ENCODE data around the gene SH3D19. TPM values are rescaled to one million over a fixed set of nuclear protein-coding genes. Genes with fewer than 3 reads are reported as not detected.
"Not testable (repeated sequence)": the region's sequence is repeated elsewhere in the genome, so short reads cannot be mapped to it uniquely, and the experiment has no call there.

Gene SH3D19
- total RNA-seq, 1 experiment from 2014 or later = 29.7 TPM

- H3K4me3 Mint-ChIP-seq = no peak overlapping the region
- Histone ChIP-seq H2BK120ac (ENCODE audit: low read depth, low read length, poor library complexity, severe bottlenecking) (no peak overlapping the region), H3T11ph (ENCODE audit: low read length) (no peak overlapping the region), H3K56ac (ENCODE audit: insufficient read length, low read depth, low read length) (no peak overlapping the region), H3K18ac (ENCODE audit: insufficient read length, low read depth, low read length) (no peak overlapping the region), H3K23ac (ENCODE audit: insufficient read length, low read depth, low read length) (no peak overlapping the region), H3K4ac (ENCODE audit: low read depth, low read length) (no peak overlapping the region), H2BK5ac (ENCODE audit: insufficient read length, low read length) (no peak overlapping the region), H3K14ac (ENCODE audit: insufficient read depth, low read length) (no peak overlapping the region), H4K20me1 (ENCODE audit: control insufficient read depth, insufficient read depth, insufficient read length) (peaks cover 3% of the 10 kb centered on the region), H3K27ac (ENCODE audit: insufficient read length, low read depth, low read length) (no peak overlapping the region), H2BK12ac (ENCODE audit: insufficient read length, low read depth, low read length) (no peak overlapping the region), H3K9ac (ENCODE audit: extremely low read depth, insufficient read length, low read length) (no peak overlapping the region), H3K79me1 (ENCODE audit: insufficient read depth, low read depth, low read length, poor library complexity, severe bottlenecking) (peaks cover 3% of the 10 kb centered on the region), H4K91ac (ENCODE audit: insufficient read length, low read depth, low read length) (no peak overlapping the region), H3K23me2 (ENCODE audit: insufficient read length, low read depth, low read length, poor library complexity, severe bottlenecking) (no peaks in the 10 kb centered on the region), H3K4me1 (ENCODE audit: insufficient read depth, low read length) (0 out of 2 replicates have a peak, but pooled peaks cover 3% of the 10 kb centered on the region), H2AFZ (ENCODE audit: low read length) (no peak overlapping the region), H2BK20ac (ENCODE audit: low read depth, low read length, poor library complexity, severe bottlenecking) (no peak overlapping the region), H2BK15ac (ENCODE audit: low read depth, low read length) (no peak overlapping the region), H3K27me3 (ENCODE audit: insufficient read depth, low read length) (no peaks in the 10 kb centered on the region), H4K8ac (replicated peaks; ENCODE audit: insufficient read length, low read depth, low read length) (no peak overlapping the region), H3K4me2 (ENCODE audit: insufficient read depth, insufficient read length, low read length) (no peak overlapping the region), H2AK5ac (ENCODE audit: insufficient read length, low read length) (no peak overlapping the region), H3K79me2 (ENCODE audit: insufficient read depth, low read length) (no peaks in the 10 kb centered on the region; the same call in 1 of the 2 replicates), H4K5ac (ENCODE audit: insufficient read length, low read depth, low read length) (no peak overlapping the region), H3K9me3 (ENCODE audit: control insufficient read depth, low read depth, low read length) (no peaks in the 10 kb centered on the region)
- H3K27ac Mint-ChIP-seq = no peak overlapping the region
- H3K27me3 Mint-ChIP-seq (ENCODE audit: low read depth) = no peaks in the 10 kb centered on the region
- H3K9me3 Mint-ChIP-seq = peaks cover 6 to 9% of the 10 kb centered on the region in 2 experiments; a peak in 4 of 5 replicates
- no peak for DNase-seq
- WGBS (ENCODE audit: extremely low coverage, insufficient read length, low lambda C conversion rate) = no CpG with 5 or more reads among the region's 2 CpGs
- no peaks in the 10 kb centered on the region; a peak in 1 of 4 replicates for H3K4me1 Mint-ChIP-seq
- TF ChIP-seq, protein P1, sequence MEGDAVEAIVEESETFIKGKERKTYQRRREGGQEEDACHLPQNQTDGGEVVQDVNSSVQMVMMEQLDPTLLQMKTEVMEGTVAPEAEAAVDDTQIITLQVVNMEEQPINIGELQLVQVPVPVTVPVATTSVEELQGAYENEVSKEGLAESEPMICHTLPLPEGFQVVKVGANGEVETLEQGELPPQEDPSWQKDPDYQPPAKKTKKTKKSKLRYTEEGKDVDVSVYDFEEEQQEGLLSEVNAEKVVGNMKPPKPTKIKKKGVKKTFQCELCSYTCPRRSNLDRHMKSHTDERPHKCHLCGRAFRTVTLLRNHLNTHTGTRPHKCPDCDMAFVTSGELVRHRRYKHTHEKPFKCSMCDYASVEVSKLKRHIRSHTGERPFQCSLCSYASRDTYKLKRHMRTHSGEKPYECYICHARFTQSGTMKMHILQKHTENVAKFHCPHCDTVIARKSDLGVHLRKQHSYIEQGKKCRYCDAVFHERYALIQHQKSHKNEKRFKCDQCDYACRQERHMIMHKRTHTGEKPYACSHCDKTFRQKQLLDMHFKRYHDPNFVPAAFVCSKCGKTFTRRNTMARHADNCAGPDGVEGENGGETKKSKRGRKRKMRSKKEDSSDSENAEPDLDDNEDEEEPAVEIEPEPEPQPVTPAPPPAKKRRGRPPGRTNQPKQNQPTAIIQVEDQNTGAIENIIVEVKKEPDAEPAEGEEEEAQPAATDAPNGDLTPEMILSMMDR (conservative IDR thresholded peaks at IDR 0.05) = no peak
- peaks cover 11 to 16% (median 12%) of the 10 kb centered on the region in 3 experiments for H3K36me3 Mint-ChIP-seq (ENCODE audit: insufficient read depth in 1 of 3, low read depth in 3 of 3)
These were observed 69.3 kb downstream of the SH3D19 start for GRCh38 chr4:151256134-151256533.

DNA sequence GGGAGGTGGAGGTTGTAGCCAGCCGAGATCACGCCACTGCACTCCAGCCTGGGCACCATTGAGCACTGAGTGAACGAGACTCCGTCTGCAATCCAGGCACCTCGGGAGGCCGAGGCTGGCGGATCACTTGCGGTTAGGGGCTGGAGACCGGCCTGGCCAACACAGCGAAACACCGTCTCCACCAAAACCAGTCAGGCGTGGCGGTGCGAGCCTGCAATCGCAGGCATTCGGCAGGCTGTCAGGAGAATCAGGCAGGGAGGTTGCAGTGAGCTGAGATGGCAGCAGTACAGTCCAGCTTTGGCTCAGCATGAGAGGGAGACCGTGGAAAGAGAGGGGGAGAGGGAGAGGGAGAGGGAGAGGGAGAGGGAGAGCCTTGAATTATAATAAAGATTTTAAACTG lies 69.7 kb downstream of the SH3D19 start:
- H4K20me1 ChIP-seq (ENCODE audit: control insufficient read depth, insufficient read depth, insufficient read length); H3K9ac ChIP-seq (ENCODE audit: extremely low read depth, insufficient read length, low read length); H3K23ac ChIP-seq (ENCODE audit: insufficient read length, low read depth, low read length); H3K27ac Mint-ChIP-seq; H3K79me2 ChIP-seq (ENCODE audit: insufficient read depth, low read length); H3K4me3 Mint-ChIP-seq; DNase-seq; H3K27me3 ChIP-seq (ENCODE audit: insufficient read depth, low read length); H3K4ac ChIP-seq (ENCODE audit: low read depth, low read length); H3K14ac ChIP-seq (ENCODE audit: insufficient read depth, low read length); H2AFZ ChIP-seq (ENCODE audit: low read length); H2BK120ac ChIP-seq (ENCODE audit: low read depth, low read length, poor library complexity, severe bottlenecking); H2BK20ac ChIP-seq (ENCODE audit: low read depth, low read length, poor library complexity, severe bottlenecking); H3K18ac ChIP-seq (ENCODE audit: insufficient read length, low read depth, low read length); H3T11ph ChIP-seq (ENCODE audit: low read length); H3K27ac ChIP-seq (ENCODE audit: insufficient read length, low read depth, low read length); H3K4me1 Mint-ChIP-seq; H3K23me2 ChIP-seq (ENCODE audit: insufficient read length, low read depth, low read length, poor library complexity, severe bottlenecking); H3K56ac ChIP-seq (ENCODE audit: insufficient read length, low read depth, low read length); H4K5ac ChIP-seq (ENCODE audit: insufficient read length, low read depth, low read length); H3K4me2 ChIP-seq (ENCODE audit: insufficient read depth, insufficient read length, low read length); H2AK5ac ChIP-seq (ENCODE audit: insufficient read length, low read length); H4K91ac ChIP-seq (ENCODE audit: insufficient read length, low read depth, low read length); H3K79me1 ChIP-seq (ENCODE audit: insufficient read depth, low read depth, low read length, poor library complexity, severe bottlenecking); H3K27me3 Mint-ChIP-seq (ENCODE audit: low read depth); H3K9me3 ChIP-seq (ENCODE audit: control insufficient read depth, low read depth, low read length); H2BK15ac ChIP-seq (ENCODE audit: low read depth, low read length); H2BK5ac ChIP-seq (ENCODE audit: insufficient read length, low read length); H3K4me1 ChIP-seq (ENCODE audit: insufficient read depth, low read length); H3K9me3 Mint-ChIP-seq; H2BK12ac ChIP-seq (ENCODE audit: insufficient read length, low read depth, low read length); H4K8ac ChIP-seq (replicated peaks; ENCODE audit: insufficient read length, low read depth, low read length): not testable (repeated sequence)
- no CpG with 5 or more reads among the region's 17 CpGs for WGBS (ENCODE audit: extremely low coverage, insufficient read length, low lambda C conversion rate)
- peaks cover 11 to 16% (median 12%) of the 10 kb centered on the region in 3 experiments for H3K36me3 Mint-ChIP-seq (ENCODE audit: insufficient read depth in 1 of 3, low read depth in 3 of 3)

All from H9 (cell line).